GM19468 (cell line): ENCODE results near the gene DSCAM.

ENCODE experiments used
- ATAC-seq: cut with Tn5 transposase; IDR thresholded peaks from one replicate; pipeline ENCODE4 v1.9.1; 2021; ENCODE audit warnings: mild to moderate bottlenecking, moderate library complexity, moderate number of reproducible peaks; ENCODE audit not compliant: unreplicated experiment; ENCODE audit errors: extremely low read depth

Gene DSCAM

GRCh38 chr21:40672602-40673001, 174.4 kb downstream of the DSCAM start:
- no peak for ATAC-seq

GRCh38 chr21:40671716-40672115, 175.2 kb downstream of the DSCAM start:
- ATAC-seq = no peak

DNA sequence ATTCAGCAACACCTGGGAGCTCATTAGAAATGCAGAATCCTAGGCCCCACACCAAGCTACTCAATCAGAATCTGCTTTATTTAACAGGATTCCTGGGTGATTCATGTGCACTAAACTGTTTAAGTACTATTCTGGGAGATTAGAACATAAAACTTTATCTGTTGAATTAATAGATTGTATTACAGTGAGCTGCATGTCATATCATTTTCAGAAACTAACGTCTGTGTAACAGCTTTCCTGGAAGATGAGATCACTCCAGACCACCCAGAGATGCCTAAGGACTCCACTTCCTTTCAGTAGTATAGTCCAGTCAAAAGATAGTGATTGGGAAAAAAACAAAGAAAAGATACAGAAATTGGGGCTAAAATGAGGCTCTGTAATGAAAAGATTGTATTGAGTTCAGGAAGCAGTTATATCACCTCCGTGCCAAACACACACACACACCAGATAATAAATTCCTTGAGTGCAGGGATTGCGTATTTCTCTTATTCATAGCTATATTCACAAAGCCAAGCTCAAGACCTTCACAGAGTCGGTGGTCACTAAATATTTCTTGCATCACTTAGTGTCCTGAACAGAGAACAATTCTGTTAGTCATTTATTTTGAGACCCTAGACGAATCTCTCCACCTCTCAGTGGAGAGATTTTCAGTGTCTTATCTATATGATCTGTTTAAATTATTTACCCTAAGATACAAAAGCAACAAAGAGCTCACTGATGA, 178.2 kb downstream of the DSCAM start:
- no peak for ATAC-seq

GRCh38 chr21:40667967-40668366, 179.0 kb downstream of the DSCAM start:
- ATAC-seq = no peak

GRCh38 chr21:40662889-40663288, 184.1 kb downstream of the DSCAM start:
- no peak for ATAC-seq

GRCh38 chr21:40660461-40660860, 186.5 kb downstream of the DSCAM start:
- ATAC-seq = no peak

DNA sequence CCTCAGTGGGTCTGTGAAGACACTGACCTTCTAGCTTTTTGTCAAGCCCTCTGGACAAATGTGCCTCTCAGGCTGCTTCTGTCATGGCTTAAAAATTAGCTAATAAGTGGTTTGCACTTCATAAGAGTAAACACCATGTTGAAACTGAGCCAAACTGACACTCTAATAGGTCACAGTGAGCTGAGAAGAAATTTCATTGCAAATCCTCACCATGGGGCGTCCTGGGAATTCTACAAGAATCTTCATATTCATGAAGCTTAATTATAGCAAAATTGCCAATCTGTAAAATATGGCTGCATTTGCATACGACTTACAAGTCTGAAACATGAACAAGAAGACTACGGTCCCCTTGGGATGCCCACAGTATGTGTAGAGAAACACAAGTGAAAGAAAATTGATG, 188.6 kb downstream of the DSCAM start:
- ATAC-seq = no peak

- no peak for ATAC-seq
These were observed 194.5 kb downstream of the DSCAM start for GRCh38 chr21:40652436-40652835.

GRCh38 chr21:40647706-40648105, 199.3 kb downstream of the DSCAM start:
- no peak for ATAC-seq

DNA sequence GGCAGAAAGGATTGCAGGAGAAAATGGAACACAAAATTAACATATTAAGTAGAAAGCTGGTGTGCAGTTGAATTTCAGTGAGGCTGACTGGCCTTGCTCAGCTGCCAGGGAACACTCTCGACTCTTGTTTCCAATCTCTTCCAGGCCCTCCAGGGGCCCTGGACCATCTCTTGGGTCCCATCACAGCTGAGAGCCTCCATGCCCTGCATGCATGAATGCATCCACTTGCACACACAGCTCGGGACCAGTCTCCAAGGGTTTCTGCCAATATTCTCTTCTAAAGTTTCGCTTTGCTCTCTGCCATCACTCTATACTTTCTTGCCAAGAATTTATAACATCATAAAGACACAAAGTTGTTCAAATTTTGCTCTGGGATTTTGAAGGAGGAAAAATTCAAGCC, 200.3 kb downstream of the DSCAM start:
- no peak for ATAC-seq

- no peak for ATAC-seq
These were observed 205.9 kb downstream of the DSCAM start for GRCh38 chr21:40641042-40641441.

- ATAC-seq = no peak
These were observed 206.6 kb downstream of the DSCAM start for GRCh38 chr21:40640266-40640789.

DNA sequence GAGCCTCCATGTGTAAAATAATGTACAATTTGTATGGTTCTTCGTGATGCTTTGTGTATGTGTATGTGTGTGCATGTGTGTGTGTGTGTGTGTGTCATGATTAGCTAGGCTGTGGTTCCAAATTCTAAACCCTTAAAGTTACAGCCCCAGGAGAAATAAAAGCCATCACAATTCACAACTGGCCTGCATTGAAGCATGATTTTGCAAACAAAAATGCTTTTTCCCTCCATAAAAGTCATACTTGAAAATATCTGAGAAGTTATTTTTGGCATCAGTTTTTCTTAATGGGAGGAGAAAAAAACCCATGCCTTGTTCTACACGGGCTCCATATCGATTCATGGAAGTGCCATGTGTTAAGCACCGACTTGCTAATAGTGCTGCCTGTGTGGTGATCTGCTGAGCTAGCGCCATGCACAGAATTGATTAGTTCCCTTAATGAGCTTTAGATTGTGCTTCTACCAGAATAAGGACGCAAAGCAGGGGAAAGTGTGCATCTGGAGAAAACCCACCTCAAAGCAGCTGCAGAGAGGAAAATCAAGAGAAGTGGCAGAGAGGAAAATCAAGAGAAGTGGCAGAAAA, 207.3 kb downstream of the DSCAM start:
- ATAC-seq = no peak

DNA sequence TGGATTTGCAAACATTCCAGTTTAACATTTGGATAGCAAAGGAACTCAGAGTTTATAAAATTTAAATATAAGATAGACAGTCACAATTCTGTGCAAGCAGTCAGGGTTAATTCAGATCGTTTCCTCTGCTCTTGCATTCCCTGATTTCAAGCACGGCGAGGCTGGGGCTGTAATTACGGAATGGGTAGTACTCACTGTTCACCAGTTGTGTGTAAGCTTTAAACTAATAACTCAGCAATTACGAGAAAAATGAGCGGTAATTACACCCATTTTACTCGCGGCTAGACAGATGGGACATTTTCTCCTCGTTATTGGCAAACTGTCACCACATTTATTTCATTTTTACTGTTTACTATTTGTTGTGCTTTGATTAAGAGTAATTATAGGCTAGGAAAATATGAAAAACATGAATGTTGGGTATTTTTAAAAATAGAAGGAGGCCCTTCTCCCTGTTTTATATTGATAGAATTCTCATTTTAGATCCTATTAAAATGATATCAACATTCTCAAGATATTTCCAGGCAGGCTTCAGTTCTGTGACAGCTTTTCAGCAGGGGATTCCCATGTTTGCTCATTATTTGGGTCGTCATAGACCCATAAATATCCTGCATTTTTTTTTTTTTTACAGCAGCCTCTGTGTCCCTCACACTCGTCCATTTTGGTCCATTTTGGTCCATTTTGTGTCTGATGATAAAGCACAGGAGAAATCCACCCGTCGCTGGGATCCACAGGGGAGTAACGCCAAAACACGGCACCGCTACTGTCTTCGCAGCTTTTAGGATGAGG, 208.3 kb downstream of the DSCAM start:
- no peak for ATAC-seq

DNA sequence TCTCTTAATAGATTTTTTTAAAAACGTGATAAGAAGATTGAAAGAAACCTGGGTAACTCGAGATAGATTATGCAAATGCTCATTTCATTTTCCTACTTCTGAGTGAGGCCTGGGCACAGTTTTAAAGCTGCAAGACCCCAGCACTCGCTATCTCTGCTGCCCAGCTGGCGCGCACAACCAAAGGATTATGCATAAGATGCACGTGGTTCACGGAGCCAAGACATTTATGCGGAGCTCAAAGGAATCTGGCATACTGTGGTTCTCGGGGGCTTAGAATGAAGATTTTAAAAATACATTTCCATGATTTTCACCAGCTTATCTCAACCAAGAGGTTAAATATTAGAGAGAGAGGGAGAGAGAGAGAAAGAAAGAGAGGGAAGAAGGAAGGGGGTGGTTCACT, 210.9 kb downstream of the DSCAM start:
- no peak for ATAC-seq

GRCh38 chr21:40635391-40635790, 211.6 kb downstream of the DSCAM start:
- ATAC-seq = no peak

- no peak for ATAC-seq
These were observed 212.8 kb downstream of the DSCAM start for GRCh38 chr21:40634141-40634540.

DNA sequence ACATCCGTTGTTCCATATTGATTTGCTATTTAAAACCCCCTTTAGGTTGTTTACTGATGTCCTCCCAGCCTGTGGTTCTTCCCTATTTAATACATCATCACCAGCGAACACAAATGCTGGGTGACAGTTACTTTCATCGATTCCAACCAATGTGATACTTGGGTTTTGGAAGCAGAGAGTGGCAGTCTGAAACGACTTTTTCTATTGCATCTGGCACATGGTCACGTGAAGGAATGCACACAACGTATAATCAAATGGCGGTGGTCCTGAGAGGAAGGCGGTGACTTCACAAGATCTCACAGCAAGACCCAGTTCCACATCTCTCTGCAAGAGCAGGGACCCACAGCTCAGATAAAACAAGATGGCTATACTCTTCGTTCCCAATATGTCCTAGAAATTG, 213.9 kb downstream of the DSCAM start:
- ATAC-seq = no peak

DNA sequence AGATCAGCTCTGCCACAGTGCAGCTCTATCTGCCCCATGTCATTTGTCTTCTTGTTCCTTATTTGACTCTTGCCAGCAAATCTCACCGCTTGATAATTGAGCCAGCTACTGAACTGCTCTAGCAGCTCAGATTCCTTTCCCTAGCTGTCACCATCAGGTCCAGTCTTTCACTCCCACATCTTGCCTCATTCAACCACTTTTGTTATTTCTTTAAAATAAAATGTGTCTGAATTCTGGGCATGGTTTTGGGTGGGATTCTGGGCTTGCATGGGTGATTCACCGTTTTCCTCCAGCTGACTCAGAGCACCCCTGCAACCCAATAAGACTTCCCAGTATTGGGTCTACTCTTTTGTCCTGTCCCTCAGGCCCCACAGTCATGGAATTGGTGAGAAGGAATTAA, 215.7 kb downstream of the DSCAM start:
- no peak for ATAC-seq

DNA sequence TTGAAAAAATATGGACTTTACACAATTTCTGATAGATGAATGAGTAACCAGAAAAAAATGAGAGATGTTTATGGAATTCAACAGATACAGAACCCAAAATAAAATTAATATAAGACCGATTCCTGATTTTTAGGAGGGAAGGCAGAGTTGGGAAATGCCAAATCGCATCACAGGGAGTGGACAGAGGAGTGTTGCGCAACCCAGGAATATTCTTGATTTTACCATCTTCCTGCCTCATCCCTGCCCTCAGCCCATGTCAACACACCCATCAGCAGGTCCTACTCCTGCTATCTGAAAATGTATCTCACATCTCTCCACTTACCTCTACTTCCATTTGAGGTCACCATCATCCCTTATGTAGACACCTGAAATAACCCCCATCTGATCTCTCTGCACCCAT, 221.0 kb downstream of the DSCAM start:
- ATAC-seq = no peak

DNA sequence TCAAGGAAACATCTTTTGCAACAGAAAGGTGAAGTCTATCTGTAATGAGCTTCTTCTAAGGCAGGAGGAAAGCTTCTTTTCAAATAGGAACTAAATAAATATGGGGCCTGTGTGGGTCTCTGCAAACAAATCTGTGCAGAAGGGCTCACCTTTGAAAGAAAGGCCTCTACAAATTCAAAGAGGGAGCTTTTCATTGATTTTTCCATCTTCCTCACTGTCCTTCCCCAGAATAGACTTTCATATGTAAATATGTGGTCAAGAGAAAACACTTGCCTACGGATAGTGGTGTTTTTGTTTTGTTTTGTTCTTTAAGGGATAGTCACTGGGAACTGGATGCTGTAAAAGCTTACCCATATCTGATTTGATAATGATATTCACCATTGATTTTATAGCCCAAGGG, 223.4 kb downstream of the DSCAM start:
- ATAC-seq = no peak
